HepG2 (cell line): ENCODE results near the gene ZBTB45. TPM values are rescaled to one million over a fixed set of nuclear protein-coding genes. Genes with fewer than 3 reads are reported as not detected.
A peak's percentile ranks its signal among the peaks of the same experiment; 100 is the strongest.

Source experiments
- ATAC-seq: fragments of 200-7000 bp; cut with Tn5 transposase; 3 replicates; pipeline ENCODE4 v1.9.1; 2020; ENCODE audit warnings: mild to moderate bottlenecking, moderate library complexity
- BruUV-seq: library from RNA; stranded (reverse); fragments of 400-500 nt; replicated peaks from 2 replicates; lab custom pipeline; 2021; lab: Mats Ljungman, UMichigan
- CTCF ChIA-PET: fragments of 300-600 bp; formaldehyde crosslinking; extraction: SDS; loops from one replicate; lab custom pipeline; 2021; ENCODE audit warnings: low total read pairs, inconsistent platforms, low intra/inter-chr PET ratio; lab: Yijun Ruan, JAX
- POLR2A ChIA-PET: fragments of 350-600 bp; sonication (Branson Sonifier 250); formaldehyde crosslinking; loops from one replicate; lab custom pipeline; 2020; ENCODE audit warnings: antibody characterized with exemption, inconsistent platforms; lab: Yijun Ruan, JAX
- DNase-seq: peaks from one replicate; pipeline ENCODE4 v3.0.0-alpha.2; 2015; ENCODE audit warnings: low spot score
- FAIRE-seq: peaks from 3 replicates; lab custom pipeline; 2011; peaks lifted over from hg19 to GRCh38; lab: Jason Lieb, UNC
- H2AFZ ChIP-seq: one replicate; pipeline ENCODE4 v1.6.1; 2011; ENCODE audit warnings: low read length, inconsistent platforms
- H3K27ac ChIP-seq: fragments of 300-600 bp; 3 replicates; pipeline ENCODE4 v1.8.0; 2011; ENCODE audit warnings: mixed run types, mild to moderate bottlenecking, mixed read lengths, low read length, inconsistent platforms; ENCODE audit not compliant: insufficient read depth; ENCODE audit errors: extremely low read length
- H3K27me3 ChIP-seq, 2 experiments: fragments of 200-600 bp in 1 of 2; 2 replicates in 1 of 2; 3 replicates in 1 of 2; pipeline versions ENCODE4 v1.6.0 to v1.8.0; 2011; ENCODE audit warnings: low read length in 2 of 2, mild to moderate bottlenecking in 2 of 2, moderate library complexity in 2 of 2, inconsistent platforms in 1 of 2; ENCODE audit not compliant: insufficient read depth in 2 of 2, control insufficient read depth in 1 of 2
- H3K36me3 ChIP-seq, 2 experiments: fragments of 200-600 bp in 1 of 2; replicated peaks in 1 of 2; 2 replicates in 1 of 2; 3 replicates in 1 of 2; pipeline versions ENCODE4 v1.5.1 to v1.8.0; 2011; ENCODE audit warnings: low read length in 2 of 2, inconsistent platforms in 1 of 2; ENCODE audit not compliant: insufficient read depth in 2 of 2, control insufficient read depth in 1 of 2
- H3K4me1 ChIP-seq: 2 replicates; pipeline ENCODE4 v1.5.1; 2012; ENCODE audit warnings: low read length, inconsistent platforms; ENCODE audit not compliant: insufficient read depth
- H3K4me2 ChIP-seq: 2 replicates; pipeline ENCODE4 v1.6.0; 2011; ENCODE audit warnings: low read depth, low read length, inconsistent platforms
- H3K4me3 ChIP-seq, 3 experiments: fragments of 200-600 bp in 1 of 3; sonication (generic), shearing (Covaris generic) in 1 of 3; replicated peaks in 1 of 3; 2 replicates each; pipeline ENCODE4 v1.5.1; 2011 to 2016; ENCODE audit warnings: low read length in 3 of 3, inconsistent platforms in 2 of 3, low read depth in 2 of 3, mild to moderate bottlenecking in 2 of 3, control low read depth in 1 of 3, mixed read lengths in 1 of 3; ENCODE audit not compliant: insufficient read depth in 1 of 3
- H3K79me2 ChIP-seq: one replicate; pipeline ENCODE4 v1.6.1; 2011; ENCODE audit warnings: low read length, inconsistent platforms; ENCODE audit not compliant: insufficient read depth
- H3K9ac ChIP-seq: 2 replicates; pipeline ENCODE4 v1.6.0; 2011; ENCODE audit warnings: mild to moderate bottlenecking, low read depth, low read length, inconsistent platforms; ENCODE audit not compliant: insufficient read depth
- H3K9me3 ChIP-seq: 2 replicates; pipeline ENCODE4 v1.5.1; 2012; ENCODE audit warnings: mild to moderate bottlenecking, low read length
- H4K20me1 ChIP-seq: 2 replicates; pipeline ENCODE4 v1.6.0; 2011; ENCODE audit warnings: inconsistent platforms, mild to moderate bottlenecking, low read length, moderate library complexity; ENCODE audit not compliant: insufficient read depth
- POLR2A ChIP-seq, 2 experiments: IDR thresholded peaks; 2 replicates each; pipeline ENCODE4 v1.6.1; 2011; ENCODE audit warnings: low read depth in 2 of 2, low read length in 2 of 2, mild to moderate bottlenecking in 1 of 2, moderate library complexity in 1 of 2; ENCODE audit not compliant: insufficient read depth in 1 of 2
- POLR2AphosphoS5 ChIP-seq: IDR thresholded peaks from 2 replicates; pipeline ENCODE4 v1.6.1; 2012; ENCODE audit warnings: low read depth, low read length
- PTBP1 ChIP-seq: fragments of 200-400 bp; formaldehyde crosslinking; IDR thresholded peaks from 2 replicates; pipeline ENCODE4 v1.6.1; 2018; ENCODE audit warnings: low read length, low read depth; ENCODE audit not compliant: poor library complexity, severe bottlenecking
- RBM22 ChIP-seq: fragments of 200-400 bp; formaldehyde crosslinking; optimal IDR thresholded peaks from 2 replicates; pipeline ENCODE3; 2017; ENCODE audit warnings: mild to moderate bottlenecking, low read length, moderate library complexity
- ZNF766 ChIP-seq: sonication (generic); formaldehyde crosslinking; IDR thresholded peaks from 2 replicates; pipeline ENCODE4 v1.5.0; 2020; ENCODE audit warnings: missing genetic modification reagents, borderline replicate concordance
- WGBS: methylation state at CpG from one replicate; pipeline ENCODE4 v1.1.6; 2017; ENCODE audit warnings: low lambda C conversion rate; 5-methylcytosine and 5-hydroxymethylcytosine counted together
- in situ Hi-C: cut with HindIII; loops from 2 replicates; pipeline ENCODE4 v1.10.0; 2017; ENCODE audit warnings: low pct_unique_long_range_greater_than_20kb; ENCODE audit not compliant: extremely low pct_ligation_motif_present
- intact Hi-C: fragments of 100-400 bp; cut with micrococcal nuclease; formaldehyde crosslinking; loops from one replicate; pipeline ENCODE4 v1.10.0; 2022; ENCODE audit not compliant: unreplicated experiment
- polyA plus RNA-seq, 8 experiments: library from polyadenylated mRNA; depleted of rRNA in 3 of 8; stranded (reverse) in 7 of 8; unstranded in 1 of 8; fragments of >200 nt; fragmentation: Illumina TruSeq in 4 of 8; extraction: Trizol in 4 of 8; gene quantifications; 2 replicates each; pipeline versions ENCODE4 v1.2.1 to v1.2.3, GENCODE V29; 2011 to 2016; ENCODE audit warnings: low read depth in 4 of 8, missing spikeins in 1 of 8, mixed read lengths in 1 of 8; ENCODE audit not compliant: insufficient read depth in 1 of 8
- total RNA-seq, 5 experiments: library from RNA; depleted of rRNA; stranded (reverse); fragments of >200 nt; fragmentation: Illumina TruSeq; extraction: Trizol; gene quantifications; 2 replicates each; pipeline ENCODE4 v1.2.3, GENCODE V29; 2016; ENCODE audit warnings: low read depth in 1 of 5
- TF ChIP-seq, protein P1 (sequence below): sonication (generic); formaldehyde crosslinking; IDR thresholded peaks from 2 replicates; pipeline ENCODE4 v1.8.1; 2023; ENCODE audit warnings: missing genetic modification reagents, inconsistent platforms, borderline replicate concordance

Gene ZBTB45
- total and polyA plus RNA-seq, 2 of the 13 experiments (the other 11 are each of a cell fraction or from before 2014, with no cell fraction given), result 3.0 to 3.7 TPM

DNA sequence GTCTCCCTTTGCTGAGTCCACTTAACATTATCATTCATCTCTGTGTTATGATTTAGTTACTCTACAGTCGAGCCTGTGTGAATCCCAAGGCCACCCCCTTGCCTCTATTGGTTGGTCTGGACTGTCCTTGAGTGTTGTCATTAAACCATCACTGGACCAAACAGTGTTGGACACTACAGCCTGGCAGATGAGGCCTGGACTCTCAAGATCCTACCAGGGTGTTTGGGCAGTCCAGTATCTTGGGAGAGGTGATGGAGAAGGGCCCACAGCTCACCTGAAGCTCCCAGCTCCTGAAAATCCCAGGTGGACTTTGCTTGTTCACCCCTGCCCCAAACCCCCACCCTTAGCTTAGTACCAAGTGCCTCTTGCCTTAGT is 31.5 kb upstream of the ZBTB45 start:
- H3K27me3 ChIP-seq, result no peaks in the 10 kb centered on the region
- intact Hi-C loops (no loop called here), in situ Hi-C loops (no loop called here)
- H3K4me1 ChIP-seq, result peaks cover 34% of the 10 kb centered on the region
- TF ChIP-seq RBM22 (peak; percentile 10), POLR2AphosphoS5 (0 out of 2 replicates have a peak, but pooled peaks have one; percentile 18), ZNF766 (CRISPR knock-in tag) (no peak), PTBP1 (no peak), POLR2A (IDR thresholded peaks at IDR 0.05; ENCODE audit: insufficient read depth in 1 of 2, low read depth in 2 of 2, low read length in 2 of 2) (peak in 1 of 2 experiments; percentile 35; a peak in 2 of 4 replicates)
- TF ChIP-seq, protein P1, sequence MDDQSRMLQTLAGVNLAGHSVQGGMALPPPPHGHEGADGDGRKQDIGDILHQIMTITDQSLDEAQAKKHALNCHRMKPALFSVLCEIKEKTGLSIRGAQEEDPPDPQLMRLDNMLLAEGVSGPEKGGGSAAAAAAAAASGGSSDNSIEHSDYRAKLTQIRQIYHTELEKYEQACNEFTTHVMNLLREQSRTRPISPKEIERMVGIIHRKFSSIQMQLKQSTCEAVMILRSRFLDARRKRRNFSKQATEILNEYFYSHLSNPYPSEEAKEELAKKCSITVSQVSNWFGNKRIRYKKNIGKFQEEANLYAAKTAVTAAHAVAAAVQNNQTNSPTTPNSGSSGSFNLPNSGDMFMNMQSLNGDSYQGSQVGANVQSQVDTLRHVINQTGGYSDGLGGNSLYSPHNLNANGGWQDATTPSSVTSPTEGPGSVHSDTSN (CRISPR knock-in tag), result no peak
- H2AFZ ChIP-seq, result no peak overlapping the region
- no peak overlapping the region for H3K9ac ChIP-seq
- H4K20me1 ChIP-seq, result peaks cover 35% of the 10 kb centered on the region
- peaks cover 26% of the 10 kb centered on the region for H3K79me2 ChIP-seq
- H3K27ac ChIP-seq, result no peak overlapping the region
- ATAC-seq, result no peak
- no peak for FAIRE-seq
- H3K4me2 ChIP-seq, result no peak overlapping the region
- POLR2A ChIA-PET, result interaction anchor here (0.6 to 2.5 kb wide), 4 partner anchors 8 to 37 kb away, joined by 3 to 8 read pairs (median 4); partner anchors contain the start of gene ZBTB45
- H3K9me3 ChIP-seq, result no peaks in the 10 kb centered on the region
- H3K4me3 ChIP-seq, result no peak overlapping the region
- BruUV-seq, result no TSS peak
- no peak for DNase-seq
- CTCF ChIA-PET, result no interaction called here
- 86% methylated on average over 1 of the region's 1 CpG for WGBS
- peaks cover 37 to 65% of the 10 kb centered on the region in 2 experiments for H3K36me3 ChIP-seq
